ENCODE data around the gene NLRX1.
A peak's percentile ranks its signal among the peaks of the same experiment; 100 is the strongest.
"Not testable (repeated sequence)": the region's sequence is repeated elsewhere in the genome, so short reads cannot be mapped to it uniquely, and the experiment has no call there.

NLRX1 gene

DNA sequence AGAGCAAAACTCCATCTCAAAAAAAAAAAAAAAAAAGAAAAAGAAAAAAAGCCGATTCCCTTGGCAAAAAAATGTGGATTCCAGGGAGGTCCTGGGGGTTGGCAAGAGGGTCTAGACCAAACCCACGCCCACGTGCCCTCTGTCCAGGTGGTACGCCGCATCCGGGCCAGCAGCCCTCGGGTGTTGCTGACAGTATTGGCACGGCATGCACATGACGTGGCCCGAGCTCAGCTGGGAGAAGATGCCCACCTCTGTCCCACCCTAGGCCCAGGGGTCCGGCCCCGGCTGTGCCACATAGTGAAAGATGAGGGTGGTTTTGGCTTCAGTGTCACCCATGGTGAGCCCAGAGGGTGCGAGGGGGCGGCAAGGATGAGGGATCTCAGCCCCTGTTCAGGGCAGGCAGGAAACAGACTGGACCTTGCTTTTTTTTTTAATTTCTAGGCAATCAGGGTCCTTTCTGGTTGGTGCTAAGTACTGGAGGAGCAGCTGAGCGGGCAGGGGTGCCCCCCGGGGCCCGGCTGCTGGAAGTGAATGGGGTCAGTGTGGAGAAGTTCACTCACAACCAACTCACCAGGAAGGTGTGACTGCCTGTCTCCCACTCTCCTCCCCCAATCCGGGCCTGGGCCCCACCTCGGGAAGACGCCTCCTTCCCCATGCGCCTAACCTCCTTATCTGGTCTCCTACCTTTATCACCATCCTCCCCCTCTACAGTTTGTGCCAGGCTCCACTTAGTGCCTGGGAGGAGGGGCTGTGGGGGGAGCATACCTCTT is 18.8 kb downstream of the NLRX1 start:
- no peak for DNase-seq

- DNase-seq: no peak
These were observed 19.5 kb downstream of the NLRX1 start for GRCh38 chr11:119188067-119188466.

DNA sequence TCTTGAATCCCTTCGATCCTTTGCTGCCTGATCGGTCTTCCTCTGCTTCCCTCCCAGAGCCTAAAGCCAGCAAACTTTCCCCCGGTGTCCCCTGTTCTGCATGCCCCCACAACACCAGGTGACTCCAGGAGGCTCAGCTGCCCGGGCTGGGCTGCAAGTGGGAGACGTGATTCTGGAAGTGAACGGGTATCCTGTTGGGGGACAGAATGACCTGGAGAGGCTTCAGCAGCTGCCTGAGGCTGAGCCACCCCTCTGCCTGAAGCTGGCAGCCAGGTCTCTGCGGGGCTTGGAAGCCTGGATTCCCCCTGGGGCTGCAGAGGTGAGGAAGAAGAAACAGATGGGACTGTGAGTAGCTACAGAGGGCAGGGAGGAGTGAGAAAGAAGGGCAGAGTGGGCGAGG is 20.4 kb downstream of the NLRX1 start:
- no peak for DNase-seq

DNA sequence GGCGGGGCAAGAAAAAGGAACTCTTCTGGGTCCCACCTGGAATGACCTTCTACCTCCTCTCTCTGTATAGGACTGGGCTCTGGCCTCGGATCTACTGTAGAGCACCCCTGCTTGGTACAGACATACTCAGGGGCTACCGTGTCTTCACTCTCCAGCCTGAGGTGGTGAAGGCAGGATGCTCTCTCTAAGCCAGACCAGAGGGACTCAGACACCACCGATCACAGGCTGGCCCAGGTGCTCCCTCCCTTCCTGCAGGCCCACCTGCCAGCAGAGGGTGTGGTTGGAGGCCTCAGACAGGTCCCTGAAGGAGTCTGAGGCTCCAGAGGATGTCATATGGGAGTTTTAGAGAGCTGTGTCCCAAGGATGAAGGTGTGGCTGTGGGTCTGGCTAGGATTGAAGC is 20.9 kb downstream of the NLRX1 start:
- no peak for DNase-seq

DNA sequence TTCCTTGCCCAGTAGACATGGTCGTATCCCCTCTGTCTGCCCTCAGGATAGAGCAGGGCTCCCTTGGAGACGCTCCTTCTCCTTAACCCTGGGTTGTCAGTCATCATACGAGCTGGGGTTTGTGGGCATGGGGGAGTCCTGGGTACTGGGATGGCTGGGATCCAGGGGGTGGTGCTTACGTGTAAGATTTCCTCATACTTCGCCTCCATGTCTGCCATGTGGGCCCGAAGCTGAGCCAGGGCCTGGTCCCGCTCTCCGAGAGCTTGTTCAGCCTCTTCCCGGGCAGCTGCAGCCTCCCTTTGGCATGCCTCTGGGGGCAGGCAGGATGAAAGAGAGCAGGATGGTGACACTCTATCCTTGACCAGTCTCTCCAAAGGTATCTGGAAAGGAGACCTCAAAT is 22.0 kb downstream of the NLRX1 start:
- DNase-seq: no peak

GRCh38 chr11:119191265-119191664 is 22.7 kb downstream of the NLRX1 start:
- DNase-seq: not testable (repeated sequence)

DNA sequence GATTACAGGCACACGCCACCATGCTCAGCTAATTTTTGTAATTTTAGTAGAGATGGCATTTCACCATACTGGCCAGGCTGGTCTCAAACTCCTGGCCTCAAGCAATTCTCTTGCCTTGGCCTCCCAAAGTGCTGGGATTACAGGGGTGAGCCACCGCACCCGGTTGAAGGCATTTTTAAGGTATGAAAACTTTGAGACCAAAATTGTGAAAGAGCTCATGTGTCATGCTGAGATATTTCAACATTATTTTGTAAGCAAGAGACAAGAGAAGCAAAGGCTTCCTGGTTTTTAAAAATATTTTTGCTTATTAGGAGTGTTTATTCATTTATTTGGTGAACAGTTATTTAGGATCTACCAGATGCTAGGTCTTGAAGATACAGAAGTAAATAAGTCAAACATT is 23.6 kb downstream of the NLRX1 start:
- peak; percentile 58 to 66 for DNase-seq

DNA sequence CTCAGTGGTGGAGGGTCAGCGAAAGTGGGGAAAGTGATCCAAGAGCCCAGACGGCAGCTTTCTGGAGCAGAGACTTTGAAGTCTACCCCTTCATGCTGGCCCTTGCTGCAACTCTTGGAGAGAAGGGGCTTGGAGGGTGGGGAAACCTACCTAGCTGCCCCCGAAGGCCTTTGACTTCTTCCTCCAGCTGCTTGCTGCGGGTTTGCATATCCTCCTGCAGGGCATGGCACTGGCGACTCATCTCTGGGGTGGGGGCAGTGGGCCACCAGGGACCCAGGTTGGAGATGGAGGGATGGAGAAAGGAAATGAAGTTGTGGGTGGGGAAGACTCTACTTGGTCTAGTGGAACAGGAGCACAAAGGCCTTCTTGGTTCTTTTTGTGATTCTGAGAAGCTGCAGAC is 24.5 kb downstream of the NLRX1 start:
- no peak for DNase-seq

- DNase-seq: no peak
These were observed 25.1 kb downstream of the NLRX1 start for GRCh38 chr11:119193626-119194025.

- no peak for DNase-seq
These were observed 26.4 kb downstream of the NLRX1 start for GRCh38 chr11:119194811-119195440.

GRCh38 chr11:119195680-119196079 is 27.2 kb downstream of the NLRX1 start:
- DNase-seq: no peak

DNA sequence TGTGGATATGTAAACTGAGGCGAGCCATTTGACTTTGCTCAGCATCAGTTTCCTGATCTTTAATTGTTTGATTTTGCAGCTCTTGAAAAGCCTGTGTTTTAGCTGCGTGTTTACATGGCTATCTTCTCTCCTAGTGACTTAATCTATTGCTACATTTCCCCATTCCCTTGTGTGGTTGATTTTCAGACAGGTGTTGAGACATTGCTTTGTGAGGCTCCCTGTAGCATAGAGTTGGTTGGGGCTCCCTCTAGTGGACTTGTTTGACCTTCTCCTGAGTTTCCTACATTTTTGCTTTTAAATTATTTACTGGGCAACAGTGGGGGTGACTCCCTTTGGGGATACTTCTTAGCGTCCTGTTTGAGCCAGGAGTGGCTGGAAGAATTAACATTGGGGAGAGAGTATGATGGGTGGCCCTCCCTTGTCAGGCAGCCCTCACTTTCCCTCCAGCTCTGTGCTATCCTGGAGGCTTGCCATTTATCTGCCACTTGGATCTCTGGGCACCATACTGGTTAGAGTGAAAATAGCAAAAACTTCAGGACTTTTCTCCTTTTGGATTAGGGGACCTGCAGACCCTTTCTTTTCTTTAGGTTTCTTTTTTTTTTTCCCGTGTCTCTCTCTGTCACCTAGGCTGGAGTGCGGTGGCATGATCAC is 28.4 kb downstream of the NLRX1 start:
- peak; percentile 95 to 96 for DNase-seq

DNA sequence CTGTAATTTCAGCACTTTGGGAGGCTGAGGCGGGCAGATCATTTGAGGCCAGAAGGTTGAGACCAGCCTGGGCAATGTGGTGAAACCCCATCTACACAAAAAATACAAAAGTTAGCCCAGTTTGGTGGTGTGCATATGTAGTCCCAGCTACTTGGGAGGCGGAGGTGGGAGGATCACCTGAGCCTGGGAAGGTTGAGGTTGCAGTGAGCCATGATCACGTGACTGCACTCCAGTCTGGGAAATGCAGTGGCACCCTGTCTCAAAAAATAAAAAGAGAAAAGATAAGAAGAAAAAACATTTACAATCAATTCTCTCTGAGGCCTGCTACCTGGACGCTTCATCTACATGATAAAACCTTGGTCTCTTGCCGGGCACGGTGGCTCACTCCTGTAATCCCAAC is 30.4 kb downstream of the NLRX1 start:
- no peak for DNase-seq

DNA sequence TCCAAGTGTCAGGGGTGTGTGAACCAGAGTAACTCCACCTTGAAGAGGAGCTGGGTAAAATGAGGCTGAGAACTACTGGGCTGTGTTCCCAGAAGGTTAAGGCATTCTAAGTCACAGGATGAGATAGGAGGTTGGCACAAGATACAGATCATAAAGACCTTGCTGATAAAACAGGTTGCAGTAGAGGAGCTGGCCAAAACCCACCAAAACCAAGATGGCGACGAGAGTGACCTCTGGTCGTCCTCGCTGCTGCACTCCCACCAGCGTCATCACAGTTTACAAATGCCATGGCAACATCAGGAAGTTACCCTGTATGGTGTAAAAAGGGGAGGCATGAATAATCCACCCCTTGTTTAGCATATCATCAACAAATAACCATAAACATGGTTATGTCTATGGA is 32.7 kb downstream of the NLRX1 start:
- not testable (repeated sequence) for DNase-seq

DNA sequence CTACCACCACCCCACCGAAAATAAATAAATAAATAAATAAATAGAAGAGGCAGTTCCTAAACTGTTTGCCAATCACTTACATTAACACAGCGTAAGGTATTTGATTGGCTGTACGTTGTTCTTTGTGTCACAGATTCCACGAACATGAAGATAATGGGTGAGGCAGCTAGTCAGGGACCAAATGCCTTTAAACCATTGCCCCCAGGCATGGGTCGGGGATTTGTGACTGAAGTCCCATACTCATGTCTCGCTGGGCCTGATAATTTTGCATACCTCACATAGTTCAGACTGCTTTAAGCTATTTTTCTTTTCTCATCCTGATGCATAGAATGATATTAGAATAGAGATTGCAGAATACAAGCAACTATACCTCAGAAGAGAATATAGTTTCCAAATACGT is 34.0 kb downstream of the NLRX1 start:
- no peak for DNase-seq

- no peak for DNase-seq
These were observed 35.5 kb downstream of the NLRX1 start for GRCh38 chr11:119204066-119204465.

DNA sequence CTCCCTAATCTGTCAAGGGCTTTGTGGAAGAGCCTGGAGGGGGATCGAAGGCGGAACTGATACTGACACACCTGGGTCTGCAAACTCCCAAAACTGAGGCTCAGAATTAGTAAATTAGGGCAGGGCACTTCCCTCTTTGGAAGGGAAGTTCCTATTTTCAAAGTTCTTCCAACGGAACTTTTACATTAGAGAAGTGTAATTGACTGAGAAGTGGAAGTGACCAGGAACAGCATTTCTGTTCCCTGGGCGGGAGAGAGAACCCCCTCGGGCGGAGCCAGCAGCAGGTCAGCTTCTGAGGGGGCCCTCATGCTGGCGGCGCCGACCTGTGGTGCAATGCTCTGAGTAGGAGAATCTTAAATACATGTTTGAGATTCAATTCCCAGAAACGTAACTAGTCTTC is 36.6 kb downstream of the NLRX1 start:
- DNase-seq: peak; percentile 71 to 79

DNA sequence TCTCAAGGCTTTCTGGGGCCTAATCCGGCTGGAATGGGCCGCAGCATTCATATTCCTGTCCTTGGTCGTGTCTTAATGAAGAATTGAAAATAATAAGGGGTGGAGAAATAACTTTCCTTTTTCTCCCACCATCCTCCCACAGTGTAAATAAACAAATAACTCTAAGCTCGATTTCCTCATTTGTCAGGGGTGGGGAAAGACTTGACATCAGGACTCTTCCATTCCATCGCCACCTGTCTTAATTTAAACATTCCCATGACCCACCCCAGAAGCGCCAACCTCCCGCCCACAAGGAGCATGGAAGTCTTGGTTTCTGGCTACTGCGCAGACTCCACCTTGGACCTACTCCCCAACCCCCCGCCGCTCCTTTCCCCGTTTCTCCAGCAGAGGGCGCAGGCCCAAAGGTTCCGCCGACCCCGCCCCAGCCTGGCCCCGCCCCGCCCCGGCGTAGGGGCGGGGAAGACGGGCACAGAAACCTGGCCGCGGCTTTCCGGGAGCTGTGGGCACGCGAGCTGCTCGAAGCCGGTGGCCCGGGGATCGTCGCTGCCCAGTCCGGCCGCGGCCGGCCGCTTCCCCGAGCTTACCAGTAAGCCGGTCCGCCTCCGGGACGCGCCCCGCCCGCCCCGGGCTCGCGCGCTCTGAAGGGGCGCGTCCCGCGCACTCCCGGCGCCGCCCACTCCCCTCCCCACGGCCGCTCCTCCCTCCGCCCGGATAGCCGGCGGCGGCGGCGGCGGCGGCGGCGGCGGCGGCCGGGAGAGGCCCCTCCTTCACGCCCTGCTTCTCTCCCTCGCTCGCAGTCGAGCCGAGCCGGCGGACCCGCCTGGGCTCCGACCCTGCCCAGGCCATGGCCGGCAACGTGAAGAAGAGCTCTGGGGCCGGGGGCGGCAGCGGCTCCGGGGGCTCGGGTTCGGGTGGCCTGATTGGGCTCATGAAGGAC is 37.3 kb downstream of the NLRX1 start, which contains the start of gene CBL:
Gene CBL, plus strand, starts transcription at position 766 of the 937 bp plus-strand sequence. Its CDS starts 79 bp downstream, at position 845.
- DNase-seq: peak; percentile 69 to 76

DNA sequence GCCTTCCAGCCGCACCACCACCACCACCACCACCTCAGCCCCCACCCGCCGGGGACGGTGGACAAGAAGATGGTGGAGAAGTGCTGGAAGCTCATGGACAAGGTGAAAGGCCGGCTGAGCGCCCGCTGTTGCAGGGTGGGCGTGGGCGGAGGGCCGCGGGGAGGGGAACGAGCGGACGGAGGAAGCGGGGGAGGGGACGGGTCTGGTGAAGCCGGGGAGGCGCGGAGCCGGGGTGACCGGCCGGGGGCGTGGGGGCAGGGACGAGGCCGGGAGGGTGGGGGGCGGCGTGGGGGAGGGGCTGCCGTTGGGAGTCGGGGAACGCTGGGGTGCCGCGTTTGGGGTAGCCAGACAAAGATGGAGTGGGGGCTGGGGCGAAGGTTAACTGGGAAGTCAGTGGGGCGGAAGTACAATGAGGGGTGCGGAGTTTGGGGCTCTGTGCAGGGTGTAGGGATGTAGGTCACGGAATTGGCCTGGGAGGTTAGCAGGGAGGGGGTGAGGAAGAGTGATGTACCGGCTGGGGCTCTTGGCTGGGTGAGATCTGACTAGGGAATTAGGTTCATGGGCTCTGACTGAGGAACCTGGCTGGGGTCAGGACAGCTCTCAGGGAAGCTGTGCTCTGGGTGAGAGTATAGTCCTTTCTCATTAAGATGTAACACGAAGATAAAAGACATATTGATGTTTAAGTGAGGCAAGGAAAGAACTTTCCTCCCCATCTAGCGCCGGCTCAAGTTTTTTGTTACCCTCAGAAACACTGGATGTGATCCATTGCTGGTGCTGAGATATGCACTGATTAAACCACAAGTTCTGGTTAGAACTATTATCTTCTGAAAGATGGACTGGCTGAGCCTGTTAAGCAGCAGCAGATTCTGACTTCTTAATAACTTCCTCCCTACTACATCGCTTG is 38.2 kb downstream of the NLRX1 start:
- DNase-seq: peak; percentile 15 to 19

- peak; percentile 41 to 53 for DNase-seq
These were observed 39.0 kb downstream of the NLRX1 start for GRCh38 chr11:119207415-119207960.

DNA sequence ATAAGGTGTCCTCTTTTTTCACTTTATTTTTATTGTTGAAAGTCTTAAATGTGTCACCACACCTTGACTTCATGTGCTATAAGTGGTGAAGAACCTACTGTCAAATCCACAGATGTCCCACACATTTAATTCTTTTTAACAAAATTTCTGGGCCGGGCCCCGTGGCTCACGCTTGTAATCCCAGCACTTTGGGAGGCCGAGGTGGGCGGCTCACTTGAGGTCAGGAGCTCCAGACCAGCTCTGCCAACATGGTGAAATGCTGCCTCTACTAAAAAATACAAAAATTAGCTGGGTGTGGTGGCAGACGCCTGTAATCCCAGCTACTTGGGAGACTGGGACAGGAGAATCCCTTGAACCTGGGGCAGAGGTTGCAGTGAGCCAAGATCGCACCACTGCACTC is 40.7 kb downstream of the NLRX1 start:
- no peak for DNase-seq

Measured in AML-193 (cell line).